Activated T-cell treated with anti-CD3 and anti-CD28 coated beads for 1 hour (primary cell): Measurements from ENCODE around the gene NIN.
"Not testable (repeated sequence)": the region's sequence is repeated elsewhere in the genome, so short reads cannot be mapped to it uniquely, and the experiment has no call there.

Experiments
- DNase-seq: peaks from one replicate; pipeline ENCODE4 v3.0.0-alpha.2; 2020; ENCODE audit warnings: low read depth

Gene NIN

GRCh38 chr14:50837850-50838470, 7.0 kb upstream of the NIN start:
- no peak for DNase-seq

GRCh38 chr14:50837271-50837670, 6.3 kb upstream of the NIN start:
- no peak for DNase-seq

GRCh38 chr14:50836515-50836914, 5.6 kb upstream of the NIN start:
- no peak for DNase-seq

GRCh38 chr14:50835280-50835679, 4.3 kb upstream of the NIN start:
- DNase-seq = no peak

GRCh38 chr14:50834802-50835276, 3.9 kb upstream of the NIN start:
- DNase-seq = no peak

GRCh38 chr14:50832935-50833630, 2.1 kb upstream of the NIN start:
- no peak for DNase-seq

- no peak for DNase-seq
Measured at GRCh38 chr14:50831726-50832168, 785 bp upstream of the NIN start.

- DNase-seq = peak; percentile 43
Measured at GRCh38 chr14:50830044-50830931, 674 bp downstream of the NIN start.

- DNase-seq = no peak
Measured at GRCh38 chr14:50829489-50830043, 1.4 kb downstream of the NIN start.

GRCh38 chr14:50828721-50829488, 2.1 kb downstream of the NIN start:
- no peak for DNase-seq

GRCh38 chr14:50826681-50827080, 4.3 kb downstream of the NIN start:
- DNase-seq = no peak

GRCh38 chr14:50825307-50825706, 5.7 kb downstream of the NIN start:
- no peak for DNase-seq

- DNase-seq = no peak
Measured at GRCh38 chr14:50823762-50824636, 7.0 kb downstream of the NIN start.

- no peak for DNase-seq
Measured at GRCh38 chr14:50823051-50823761, 7.8 kb downstream of the NIN start.

- DNase-seq = no peak
Measured at GRCh38 chr14:50822501-50823042, 8.4 kb downstream of the NIN start.

GRCh38 chr14:50821510-50822464, 9.2 kb downstream of the NIN start:
- DNase-seq = peak; percentile 24

- DNase-seq = no peak
Measured at GRCh38 chr14:50820786-50821509, 10.0 kb downstream of the NIN start.

- not testable (repeated sequence) for DNase-seq
Measured at GRCh38 chr14:50819303-50819702, 11.7 kb downstream of the NIN start.
